ENCODE data around the gene GALNTL6.

GALNTL6 gene

GRCh38 chr4:172599554-172599953, 786.4 kb downstream of the GALNTL6 start:
- no peak for TF ChIP-seq CTCF (IDR thresholded peaks at IDR 0.05; ENCODE audit: low read depth, low read length)
- DNase-seq (ENCODE audit: extremely low read depth, low read depth), result no peak

GRCh38 chr4:172601195-172601594, 788.0 kb downstream of the GALNTL6 start:
- TF ChIP-seq CTCF (IDR thresholded peaks at IDR 0.05; ENCODE audit: low read depth, low read length), result no peak
- no peak for DNase-seq (ENCODE audit: extremely low read depth, low read depth)

- no peak for TF ChIP-seq CTCF (IDR thresholded peaks at IDR 0.05; ENCODE audit: low read depth, low read length)
- DNase-seq (ENCODE audit: extremely low read depth, low read depth), result no peak
Measured at GRCh38 chr4:172619218-172619617, 806.0 kb downstream of the GALNTL6 start.

GRCh38 chr4:172619798-172620197, 806.6 kb downstream of the GALNTL6 start:
- DNase-seq (ENCODE audit: extremely low read depth, low read depth), result no peak
- no peak for TF ChIP-seq CTCF (IDR thresholded peaks at IDR 0.05; ENCODE audit: low read depth, low read length)

- DNase-seq (ENCODE audit: extremely low read depth, low read depth), result no peak
- TF ChIP-seq CTCF (IDR thresholded peaks at IDR 0.05; ENCODE audit: low read depth, low read length), result no peak
Measured at GRCh38 chr4:172628263-172628662, 815.1 kb downstream of the GALNTL6 start.

- no peak for DNase-seq (ENCODE audit: extremely low read depth, low read depth)
- TF ChIP-seq CTCF (IDR thresholded peaks at IDR 0.05; ENCODE audit: low read depth, low read length), result no peak
Measured at GRCh38 chr4:172630280-172630679, 817.1 kb downstream of the GALNTL6 start.

GRCh38 chr4:172631832-172632231, 818.6 kb downstream of the GALNTL6 start:
- DNase-seq (ENCODE audit: extremely low read depth, low read depth), result no peak
- no peak for TF ChIP-seq CTCF (IDR thresholded peaks at IDR 0.05; ENCODE audit: low read depth, low read length)

Measured in AG09319 (cell line).